ENCODE data around the gene FAM163A. TPM values are rescaled to one million over a fixed set of nuclear protein-coding genes. Genes with fewer than 3 reads are reported as not detected.

FAM163A gene
- polyA plus RNA-seq, 3 donors: 0.90 to 2.1 (median 1.0) TPM

- DNase-seq (ENCODE audit: extremely low read depth in 1 of 11, low read depth in 9 of 11, low spot score in 4 of 11): no peak
These were observed 2.7 kb downstream of the FAM163A start for GRCh38 chr1:179745743-179746142.

GRCh38 chr1:179747611-179748010 is 4.5 kb downstream of the FAM163A start:
- DNase-seq (ENCODE audit: extremely low read depth in 1 of 11, low read depth in 9 of 11, low spot score in 4 of 11): no peak

GRCh38 chr1:179748772-179749171 is 5.7 kb downstream of the FAM163A start:
- DNase-seq (ENCODE audit: extremely low read depth in 1 of 11, low read depth in 9 of 11, low spot score in 4 of 11): no peak

GRCh38 chr1:179750630-179751029 is 7.5 kb downstream of the FAM163A start:
- no peak for DNase-seq (ENCODE audit: extremely low read depth in 1 of 11, low read depth in 9 of 11, low spot score in 4 of 11)

- no peak for DNase-seq (ENCODE audit: extremely low read depth in 1 of 11, low read depth in 9 of 11, low spot score in 4 of 11)
These were observed 10.0 kb downstream of the FAM163A start for GRCh38 chr1:179753061-179753460.

- DNase-seq (ENCODE audit: extremely low read depth in 1 of 11, low read depth in 9 of 11, low spot score in 4 of 11): no peak
These were observed 11.0 kb downstream of the FAM163A start for GRCh38 chr1:179754041-179754624.

- no peak for DNase-seq (ENCODE audit: extremely low read depth in 1 of 11, low read depth in 9 of 11, low spot score in 4 of 11)
These were observed 14.8 kb downstream of the FAM163A start for GRCh38 chr1:179757933-179758332.

GRCh38 chr1:179760521-179760920 is 17.4 kb downstream of the FAM163A start:
- no peak for DNase-seq (ENCODE audit: extremely low read depth in 1 of 11, low read depth in 9 of 11, low spot score in 4 of 11)

GRCh38 chr1:179761296-179761695 is 18.2 kb downstream of the FAM163A start:
- peak in 4 of 11 donors; percentile 35 to 58 (median 50) for DNase-seq (ENCODE audit: extremely low read depth in 1 of 11, low read depth in 9 of 11, low spot score in 4 of 11)

GRCh38 chr1:179761846-179762640 is 19.0 kb downstream of the FAM163A start:
- DNase-seq (ENCODE audit: extremely low read depth in 1 of 11, low read depth in 9 of 11, low spot score in 4 of 11): no peak

GRCh38 chr1:179767177-179767581 is 24.1 kb downstream of the FAM163A start:
- no peak for DNase-seq (ENCODE audit: extremely low read depth in 1 of 11, low read depth in 9 of 11, low spot score in 4 of 11)

GRCh38 chr1:179767996-179768395 is 24.9 kb downstream of the FAM163A start:
- DNase-seq (ENCODE audit: extremely low read depth in 1 of 11, low read depth in 9 of 11, low spot score in 4 of 11): no peak

GRCh38 chr1:179770887-179771502 is 27.9 kb downstream of the FAM163A start:
- no peak for DNase-seq (ENCODE audit: extremely low read depth in 1 of 11, low read depth in 9 of 11, low spot score in 4 of 11)

GRCh38 chr1:179773264-179773663 is 30.2 kb downstream of the FAM163A start:
- DNase-seq (ENCODE audit: extremely low read depth in 1 of 11, low read depth in 9 of 11, low spot score in 4 of 11): no peak

GRCh38 chr1:179774000-179774399 is 30.9 kb downstream of the FAM163A start:
- no peak for DNase-seq (ENCODE audit: extremely low read depth in 1 of 11, low read depth in 9 of 11, low spot score in 4 of 11)

- DNase-seq (ENCODE audit: extremely low read depth in 1 of 11, low read depth in 9 of 11, low spot score in 4 of 11): no peak
These were observed 31.5 kb downstream of the FAM163A start for GRCh38 chr1:179774566-179774965.

GRCh38 chr1:179775009-179775408 is 31.9 kb downstream of the FAM163A start:
- no peak for DNase-seq (ENCODE audit: extremely low read depth in 1 of 11, low read depth in 9 of 11, low spot score in 4 of 11)

GRCh38 chr1:179776831-179777230 is 33.7 kb downstream of the FAM163A start:
- DNase-seq (ENCODE audit: extremely low read depth in 1 of 11, low read depth in 9 of 11, low spot score in 4 of 11): no peak

- DNase-seq (ENCODE audit: extremely low read depth in 1 of 11, low read depth in 9 of 11, low spot score in 4 of 11): no peak
These were observed 34.6 kb downstream of the FAM163A start for GRCh38 chr1:179777731-179778130.

GRCh38 chr1:179779645-179780272 is 36.7 kb downstream of the FAM163A start:
- no peak for DNase-seq (ENCODE audit: extremely low read depth in 1 of 11, low read depth in 9 of 11, low spot score in 4 of 11)

Data from renal cortex interstitium (tissue), 11 donors.